Chondrocyte (in vitro differentiated cells): ENCODE results near the gene FBXL16. TPM values are rescaled to one million over a fixed set of nuclear protein-coding genes. Genes with fewer than 3 reads are reported as not detected.
"Not testable (repeated sequence)": the region's sequence is repeated elsewhere in the genome, so short reads cannot be mapped to it uniquely, and the experiment has no call there.

Experiments
- DNase-seq: peaks from one replicate; pipeline ENCODE4 v3.0.0; 2021; ENCODE audit warnings: mixed read lengths, low spot score
- H3K27ac Mint-ChIP-seq: one replicate; pipeline ENCODE4 v1.8.0; 2021; ENCODE audit warnings: mild to moderate bottlenecking, moderate library complexity, mixed read lengths; ENCODE audit not compliant: unreplicated experiment
- H3K27me3 Mint-ChIP-seq: 2 replicates; pipeline ENCODE4 v1.8.0; 2021; ENCODE audit warnings: low read depth, mixed read lengths
- H3K36me3 Mint-ChIP-seq: 2 replicates; pipeline ENCODE4 v1.8.0; 2021; ENCODE audit warnings: low read depth, mixed read lengths
- H3K4me1 Mint-ChIP-seq: 2 replicates; pipeline ENCODE4 v1.8.0; 2021; ENCODE audit warnings: low read depth, mild to moderate bottlenecking, mixed read lengths
- H3K4me3 Mint-ChIP-seq: one replicate; pipeline ENCODE4 v1.8.0; 2021; ENCODE audit warnings: mild to moderate bottlenecking, moderate library complexity, mixed read lengths; ENCODE audit not compliant: unreplicated experiment
- H3K9me3 Mint-ChIP-seq: 2 replicates; pipeline ENCODE4 v1.8.0; 2021; ENCODE audit warnings: low read depth, mixed read lengths
- CTCF ChIP-seq: fragments of 200-600 bp; sonication (generic); IDR thresholded peaks from 2 replicates; pipeline ENCODE4 v1.5.0; 2021; ENCODE audit warnings: antibody characterized with exemption, mild to moderate bottlenecking, moderate library complexity
- total RNA-seq: library from RNA; stranded (reverse); gene quantifications from 3 replicates; pipeline ENCODE4 v1.2.1, GENCODE V29; 2021

Gene FBXL16
- total RNA-seq, 1 donor from 2014 or later: 0.87 TPM

- H3K4me3 Mint-ChIP-seq, DNase-seq, H3K9me3 Mint-ChIP-seq, H3K36me3 Mint-ChIP-seq: not testable (repeated sequence)
- Mint-ChIP-seq H3K4me1 (peaks cover 20% of the 10 kb centered on the region), H3K27me3 (peaks cover 12% of the 10 kb centered on the region), H3K27ac (peak overlapping the region; percentile 80)
- peak; percentile 81 for TF ChIP-seq CTCF
Measured at GRCh38 chr16:712740-713250, 7.2 kb upstream of the FBXL16 start.

DNA sequence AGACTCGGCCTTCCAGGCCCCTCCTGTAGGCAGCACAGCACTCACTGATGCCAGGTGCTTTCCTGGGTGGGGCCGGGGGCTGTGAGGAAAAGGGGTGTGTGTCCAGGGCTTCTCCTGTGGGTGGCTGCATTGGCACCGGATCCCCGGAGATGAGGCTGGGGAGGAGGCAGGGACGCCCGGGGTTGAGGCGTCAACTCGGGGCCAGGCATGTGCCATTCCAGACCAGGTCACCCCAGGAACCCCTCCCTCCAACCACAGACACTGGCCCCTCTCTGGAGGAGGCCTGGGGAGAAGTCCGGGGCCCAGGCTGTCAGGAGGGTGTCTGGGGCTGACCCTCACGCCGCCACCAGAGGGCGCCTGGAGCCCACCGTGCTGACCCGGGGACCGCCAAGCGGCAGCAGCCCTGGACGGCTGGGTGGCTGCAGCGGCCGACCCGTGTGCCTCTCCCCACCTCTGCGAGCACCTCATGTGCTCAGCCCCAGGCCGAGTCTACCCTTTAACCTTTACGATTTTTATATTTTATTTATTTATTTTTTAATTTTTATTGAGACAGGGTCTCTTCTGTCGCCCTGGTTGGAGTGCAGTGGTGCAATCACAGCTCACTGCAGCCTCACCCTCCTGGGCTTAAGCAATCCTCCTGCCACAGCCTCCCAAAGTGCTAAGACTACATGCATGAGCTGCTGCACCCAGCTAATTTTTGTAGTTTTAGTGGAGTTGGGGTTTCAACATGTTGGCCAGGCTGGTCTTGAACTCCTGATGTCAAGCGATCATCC is 6.1 kb upstream of the FBXL16 start:
- no peak overlapping the region for H3K4me3 Mint-ChIP-seq

DNA sequence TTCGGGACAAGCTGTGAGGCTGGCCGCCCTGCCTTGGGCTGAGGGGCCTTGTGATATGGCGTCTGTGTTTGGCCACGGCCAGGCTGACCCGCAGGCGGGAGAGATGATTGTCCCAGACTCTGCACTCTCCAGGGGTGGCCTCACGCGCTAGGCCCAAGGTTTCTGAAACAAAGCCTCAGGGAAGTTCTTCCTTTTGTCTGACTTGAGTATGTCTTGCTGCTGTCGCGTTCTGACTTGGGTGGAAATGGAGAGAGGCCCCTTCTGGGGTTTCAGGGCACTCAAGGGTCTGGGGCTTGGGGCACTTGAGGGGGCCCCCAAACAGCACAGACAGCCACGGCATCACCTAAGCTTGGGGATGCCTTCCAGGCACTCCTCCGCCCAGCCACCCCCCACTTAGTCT is 5.5 kb upstream of the FBXL16 start:
- Mint-ChIP-seq H3K4me3 (no peak overlapping the region), H3K36me3 (no peaks in the 10 kb centered on the region), H3K27me3 (peaks cover 21% of the 10 kb centered on the region), H3K27ac (no peak overlapping the region), H3K4me1 (peaks cover 16% of the 10 kb centered on the region), H3K9me3 (no peaks in the 10 kb centered on the region)
- TF ChIP-seq CTCF: no peak
- no peak for DNase-seq

More for the DNA sequence above, 6.1 kb upstream of the FBXL16 start:
- H3K27ac Mint-ChIP-seq: no peak overlapping the region
- DNase-seq: no peak
- H3K4me1 Mint-ChIP-seq: peaks cover 20% of the 10 kb centered on the region
- no peaks in the 10 kb centered on the region for H3K36me3 Mint-ChIP-seq
- TF ChIP-seq CTCF: peak; percentile 94
- H3K27me3 Mint-ChIP-seq: peaks cover 19% of the 10 kb centered on the region
- H3K9me3 Mint-ChIP-seq: no peaks in the 10 kb centered on the region

DNA sequence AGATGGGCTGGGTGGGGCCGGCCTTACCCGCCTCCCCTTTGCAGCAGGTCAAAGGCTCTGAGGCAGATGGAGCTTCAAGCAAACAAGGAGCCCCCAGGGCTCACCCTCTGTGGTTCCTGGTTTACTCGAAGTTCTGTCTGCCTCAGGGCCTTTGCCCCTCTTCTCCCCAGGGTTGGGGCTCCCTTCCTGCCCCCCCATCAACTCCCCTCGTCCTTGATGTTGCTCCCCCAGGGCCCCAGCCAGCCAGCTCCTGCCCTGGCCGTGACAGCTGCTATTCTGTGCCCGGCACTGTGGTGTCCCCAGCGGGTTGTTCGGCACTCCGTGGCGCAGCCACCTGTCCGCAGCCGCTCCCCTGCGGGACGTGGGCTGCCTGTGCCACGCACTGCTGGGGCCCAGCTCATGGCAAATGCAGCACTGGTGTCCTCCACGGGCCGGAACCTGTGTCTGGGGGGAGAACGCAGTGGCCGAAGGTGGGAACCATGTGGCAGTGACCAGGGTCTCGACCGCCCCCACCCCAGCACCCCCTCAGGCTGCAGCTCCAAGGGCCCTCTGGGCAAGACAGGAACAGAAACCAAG is 5.0 kb upstream of the FBXL16 start:
- DNase-seq: no peak
- Mint-ChIP-seq H3K9me3 (no peaks in the 10 kb centered on the region), H3K4me3 (no peak overlapping the region), H3K27ac (no peak overlapping the region), H3K4me1 (peaks cover 12% of the 10 kb centered on the region), H3K36me3 (no peaks in the 10 kb centered on the region), H3K27me3 (peaks cover 21% of the 10 kb centered on the region)
- no peak for TF ChIP-seq CTCF

GRCh38 chr16:709566-710499 is 4.2 kb upstream of the FBXL16 start:
- Mint-ChIP-seq H3K4me3 (no peak overlapping the region), H3K9me3 (no peaks in the 10 kb centered on the region), H3K27ac (no peak overlapping the region), H3K27me3 (peaks cover 21% of the 10 kb centered on the region), H3K4me1 (peaks cover 12% of the 10 kb centered on the region), H3K36me3 (no peaks in the 10 kb centered on the region)
- DNase-seq: no peak
- no peak for TF ChIP-seq CTCF
